SK-N-SH treated with all-trans-retinoic acid at 6 μM for 48 hours (cell line): Measurements from ENCODE around the gene SELENON.

Experiments used
- ATAC-seq: fragments of 200-7000 bp; cut with Tn5 transposase; 3 replicates; pipeline ENCODE4 v1.9.1; 2020; ENCODE audit warnings: mild to moderate bottlenecking, moderate library complexity
- ARNTL ChIP-seq: fragments of 450-650 bp; formaldehyde crosslinking; IDR thresholded peaks from 2 replicates; pipeline ENCODE4 v1.5.0; 2020; ENCODE audit warnings: low read depth, mild to moderate bottlenecking, moderate library complexity, borderline replicate concordance
- BACH2 ChIP-seq: fragments of 250-450 bp; sonication (Bioruptor Pico); IDR thresholded peaks from 2 replicates; pipeline ENCODE4 v1.9.0; 2021; ENCODE audit warnings: mild to moderate bottlenecking, borderline replicate concordance
- GLIS3 ChIP-seq: fragments of 250-450 bp; sonication (Bioruptor Pico); IDR thresholded peaks from 2 replicates; pipeline ENCODE4 v1.5.0; 2020; ENCODE audit warnings: mild to moderate bottlenecking, moderate library complexity
- ISL1 ChIP-seq: fragments of 250-450 bp; sonication (Bioruptor Pico); IDR thresholded peaks from 2 replicates; pipeline ENCODE4 v2.1.2; 2022; ENCODE audit warnings: mild to moderate bottlenecking, moderate library complexity
- OSR1 ChIP-seq: fragments of 250-450 bp; sonication (Bioruptor Pico); IDR thresholded peaks from 2 replicates; pipeline ENCODE4 v1.8.0; 2022; ENCODE audit warnings: moderate library complexity, mild to moderate bottlenecking, inconsistent platforms
- PPARA ChIP-seq: fragments of 250-450 bp; sonication (Bioruptor Pico); IDR thresholded peaks from 2 replicates; pipeline ENCODE4 v1.5.0; 2020; ENCODE audit warnings: mild to moderate bottlenecking, borderline replicate concordance
- RARB ChIP-seq: fragments of 250-450 bp; sonication (Bioruptor Pico); IDR thresholded peaks from 2 replicates; pipeline ENCODE4 v1.8.0; 2021; ENCODE audit warnings: mild to moderate bottlenecking, moderate library complexity
- TOX ChIP-seq: fragments of 250-450 bp; sonication (Bioruptor Pico); IDR thresholded peaks from 2 replicates; pipeline ENCODE4 v1.8.0; 2021; ENCODE audit warnings: mild to moderate bottlenecking, moderate library complexity, borderline replicate concordance
- ZC3H10 ChIP-seq: fragments of 250-450 bp; sonication (Bioruptor Pico); IDR thresholded peaks from 2 replicates; pipeline ENCODE4 v1.5.1; 2021; ENCODE audit warnings: mild to moderate bottlenecking, moderate library complexity
- ZFP3 ChIP-seq: fragments of 250-450 bp; sonication (Bioruptor Pico); IDR thresholded peaks from 2 replicates; pipeline ENCODE4 v1.5.0; 2020; ENCODE audit warnings: mild to moderate bottlenecking, moderate library complexity
- ZNF565 ChIP-seq: fragments of 450-650 bp; formaldehyde crosslinking; conservative IDR thresholded peaks from 2 replicates; pipeline ENCODE4 v1.5.0; 2020; ENCODE audit warnings: low read depth, mild to moderate bottlenecking, moderate library complexity
- ZNF70 ChIP-seq: fragments of 450-650 bp; formaldehyde crosslinking; IDR thresholded peaks from 2 replicates; pipeline ENCODE4 v1.5.0; 2020; ENCODE audit warnings: mild to moderate bottlenecking, moderate library complexity
- ZNF8 ChIP-seq: fragments of 450-650 bp; formaldehyde crosslinking; IDR thresholded peaks from 2 replicates; pipeline ENCODE4 v1.5.0; 2020; ENCODE audit warnings: mild to moderate bottlenecking, moderate library complexity
- TF ChIP-seq, protein P1 (sequence below): fragments of 250-450 bp; sonication (Bioruptor Pico); IDR thresholded peaks from 2 replicates; pipeline ENCODE4 v1.8.0; 2020; ENCODE audit warnings: mild to moderate bottlenecking, moderate library complexity, borderline replicate concordance
- TF ChIP-seq, protein P2 (sequence below): fragments of 250-450 bp; sonication (Bioruptor Pico); IDR thresholded peaks from 2 replicates; pipeline ENCODE4 v1.8.0; 2021; ENCODE audit warnings: low read depth, mild to moderate bottlenecking, moderate library complexity, borderline replicate concordance
- TF ChIP-seq, protein P3 (sequence below): fragments of 250-450 bp; sonication (Bioruptor Pico); IDR thresholded peaks from 2 replicates; pipeline ENCODE4 v1.5.1; 2020; ENCODE audit warnings: low read depth, mild to moderate bottlenecking, moderate library complexity

Gene SELENON

DNA sequence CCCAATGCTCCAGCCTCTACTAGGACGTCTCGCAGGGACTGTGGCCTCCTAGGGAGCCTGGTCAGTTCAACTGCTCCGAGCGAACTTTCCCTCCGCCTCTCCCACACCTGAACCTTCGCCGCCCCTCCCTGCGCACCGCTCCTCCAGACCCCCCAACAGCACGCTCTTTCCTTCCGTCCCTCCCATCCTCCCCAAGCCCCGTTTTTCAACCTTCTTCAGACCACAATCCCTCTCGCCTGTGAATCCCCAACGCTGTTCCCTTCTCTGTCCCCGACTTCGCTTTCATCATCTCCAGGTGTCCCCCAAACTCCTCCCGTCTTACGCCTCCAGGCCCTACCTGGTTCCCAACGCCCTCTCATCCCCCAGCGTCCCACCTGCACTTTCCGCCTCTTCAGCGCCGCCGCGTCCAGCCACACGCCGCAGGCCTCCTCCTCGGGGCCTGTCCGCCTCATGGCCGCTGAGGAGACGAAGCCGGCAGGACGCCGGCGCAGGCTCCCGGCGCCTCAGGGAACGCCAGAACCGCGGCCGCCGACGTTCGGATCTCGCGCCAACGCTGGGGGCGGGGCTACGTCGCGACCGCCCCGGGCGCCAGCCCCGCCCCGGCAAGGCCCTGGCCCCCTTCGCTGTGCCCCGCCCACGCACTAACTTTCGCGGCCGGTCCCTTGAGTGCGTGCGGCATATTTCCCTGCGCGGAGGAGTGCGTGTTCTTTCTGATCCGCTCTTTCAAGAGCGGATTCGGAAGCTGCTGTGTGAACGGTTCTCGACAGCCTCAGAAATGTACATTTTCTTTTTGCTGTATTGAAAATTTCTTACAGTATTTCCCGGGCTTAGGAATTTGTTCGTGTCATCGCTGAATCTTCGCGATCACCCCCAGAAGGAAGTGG is 59.2 kb downstream of the SELENON start, which contains the start of gene AUNIP (continued):
- TF ChIP-seq, protein P1, sequence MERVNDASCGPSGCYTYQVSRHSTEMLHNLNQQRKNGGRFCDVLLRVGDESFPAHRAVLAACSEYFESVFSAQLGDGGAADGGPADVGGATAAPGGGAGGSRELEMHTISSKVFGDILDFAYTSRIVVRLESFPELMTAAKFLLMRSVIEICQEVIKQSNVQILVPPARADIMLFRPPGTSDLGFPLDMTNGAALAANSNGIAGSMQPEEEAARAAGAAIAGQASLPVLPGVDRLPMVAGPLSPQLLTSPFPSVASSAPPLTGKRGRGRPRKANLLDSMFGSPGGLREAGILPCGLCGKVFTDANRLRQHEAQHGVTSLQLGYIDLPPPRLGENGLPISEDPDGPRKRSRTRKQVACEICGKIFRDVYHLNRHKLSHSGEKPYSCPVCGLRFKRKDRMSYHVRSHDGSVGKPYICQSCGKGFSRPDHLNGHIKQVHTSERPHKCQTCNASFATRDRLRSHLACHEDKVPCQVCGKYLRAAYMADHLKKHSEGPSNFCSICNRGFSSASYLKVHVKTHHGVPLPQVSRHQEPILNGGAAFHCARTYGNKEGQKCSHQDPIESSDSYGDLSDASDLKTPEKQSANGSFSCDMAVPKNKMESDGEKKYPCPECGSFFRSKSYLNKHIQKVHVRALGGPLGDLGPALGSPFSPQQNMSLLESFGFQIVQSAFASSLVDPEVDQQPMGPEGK (CRISPR knock-in tag) = no peak
- TF ChIP-seq ZNF565 (CRISPR knock-in tag) (no peak), ARNTL (CRISPR knock-in tag) (no peak)

DNA sequence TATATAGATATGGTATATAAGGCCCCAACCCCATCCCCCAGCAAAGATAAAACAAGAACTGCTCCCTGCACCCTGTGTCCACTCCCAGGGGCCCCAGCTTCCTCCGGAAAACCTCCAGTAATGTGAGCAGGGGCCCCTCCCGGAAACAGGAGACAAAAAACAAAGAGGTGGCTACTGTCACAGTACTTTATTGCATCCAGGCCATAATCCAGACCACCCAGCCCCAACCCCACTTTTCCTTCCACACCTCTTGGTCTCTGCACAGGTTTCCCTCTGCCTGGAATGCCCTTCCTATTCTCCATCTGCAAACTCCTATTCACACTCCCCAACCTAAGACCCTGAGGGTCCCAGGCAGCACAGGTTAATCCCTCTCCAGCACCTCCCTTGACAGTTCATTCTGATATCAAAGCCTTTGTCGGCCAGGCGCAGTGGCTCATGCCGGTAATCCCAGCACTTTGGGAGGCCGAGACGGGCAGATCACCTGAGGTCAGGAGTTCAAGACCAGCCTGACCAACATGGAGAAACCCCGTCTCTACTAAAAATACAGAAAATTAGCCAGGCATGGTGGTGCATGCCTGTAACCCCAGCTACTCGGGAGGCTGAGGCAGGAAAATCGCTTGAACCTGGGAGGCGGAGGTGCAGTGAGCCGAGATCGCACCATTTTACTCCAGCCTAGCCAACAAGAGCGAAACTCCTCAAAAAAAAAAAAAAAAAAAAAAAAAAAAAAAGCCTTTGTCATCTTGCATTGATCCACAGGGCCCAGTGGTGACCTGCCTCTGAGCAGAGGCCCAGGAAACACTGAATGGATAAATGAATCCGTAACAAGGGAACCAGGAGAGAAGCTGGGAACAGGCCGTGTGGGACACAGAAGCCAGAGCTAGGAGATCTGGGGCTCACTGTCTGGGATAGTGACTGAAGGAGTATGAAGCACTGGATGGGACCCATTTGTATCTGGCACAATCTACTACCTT is 61.6 kb downstream of the SELENON start:
- no peak for ATAC-seq
- TF ChIP-seq PPARA (CRISPR knock-in tag) (no peak), RARB (CRISPR knock-in tag) (no peak), BACH2 (CRISPR knock-in tag) (no peak), ARNTL (CRISPR knock-in tag) (no peak), ZFP3 (CRISPR knock-in tag) (no peak), ZNF565 (CRISPR knock-in tag) (no peak)

DNA sequence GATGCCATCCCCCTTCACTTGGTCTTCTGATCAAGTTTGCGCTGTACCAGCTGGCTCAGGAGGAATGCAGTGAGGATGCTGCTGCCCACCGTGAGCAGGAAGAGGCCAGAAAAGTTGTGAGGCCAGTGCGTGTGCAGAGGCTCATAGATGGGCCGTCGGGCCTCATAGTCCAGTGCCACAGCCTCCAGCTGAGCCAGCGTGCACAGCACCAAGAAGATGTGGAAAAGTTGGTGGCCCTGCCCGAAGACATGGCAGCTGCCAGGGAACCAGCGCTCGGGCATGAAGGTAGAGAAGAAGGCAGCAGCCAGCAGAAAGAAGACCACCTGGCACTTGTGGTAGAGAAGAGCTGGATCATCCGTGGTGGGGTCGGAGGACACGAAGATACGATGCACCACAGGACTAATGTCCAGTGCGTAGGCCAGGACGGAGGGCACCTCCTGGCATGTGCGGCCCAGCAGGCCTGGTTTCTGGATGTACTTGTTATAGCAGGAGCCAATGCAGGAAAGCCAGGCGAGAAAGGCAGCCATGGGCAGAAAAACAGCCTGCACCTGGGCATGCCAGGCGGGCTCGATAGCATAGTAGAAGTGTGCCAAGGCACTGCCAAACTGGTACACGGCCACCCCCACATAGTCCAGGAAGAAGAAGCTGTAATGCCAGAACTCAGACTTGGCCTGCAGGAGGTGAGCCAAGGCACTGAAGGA is 62.9 kb downstream of the SELENON start:
- no peak for TF ChIP-seq TOX (CRISPR knock-in tag)
- no peak for TF ChIP-seq ISL1 (CRISPR knock-in tag)
- no peak for TF ChIP-seq ZNF70
- TF ChIP-seq OSR1 (CRISPR knock-in tag) = no peak
- no peak for TF ChIP-seq GLIS3 (CRISPR knock-in tag)
- TF ChIP-seq, protein P2, sequence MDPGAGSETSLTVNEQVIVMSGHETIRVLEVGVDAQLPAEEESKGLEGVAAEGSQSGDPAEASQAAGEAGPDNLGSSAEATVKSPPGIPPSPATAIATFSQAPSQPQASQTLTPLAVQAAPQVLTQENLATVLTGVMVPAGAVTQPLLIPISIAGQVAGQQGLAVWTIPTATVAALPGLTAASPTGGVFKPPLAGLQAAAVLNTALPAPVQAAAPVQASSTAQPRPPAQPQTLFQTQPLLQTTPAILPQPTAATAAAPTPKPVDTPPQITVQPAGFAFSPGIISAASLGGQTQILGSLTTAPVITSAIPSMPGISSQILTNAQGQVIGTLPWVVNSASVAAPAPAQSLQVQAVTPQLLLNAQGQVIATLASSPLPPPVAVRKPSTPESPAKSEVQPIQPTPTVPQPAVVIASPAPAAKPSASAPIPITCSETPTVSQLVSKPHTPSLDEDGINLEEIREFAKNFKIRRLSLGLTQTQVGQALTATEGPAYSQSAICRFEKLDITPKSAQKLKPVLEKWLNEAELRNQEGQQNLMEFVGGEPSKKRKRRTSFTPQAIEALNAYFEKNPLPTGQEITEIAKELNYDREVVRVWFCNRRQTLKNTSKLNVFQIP (CRISPR knock-in tag) = no peak
- no peak for TF ChIP-seq PPARA (CRISPR knock-in tag)
- no peak for ATAC-seq

DNA sequence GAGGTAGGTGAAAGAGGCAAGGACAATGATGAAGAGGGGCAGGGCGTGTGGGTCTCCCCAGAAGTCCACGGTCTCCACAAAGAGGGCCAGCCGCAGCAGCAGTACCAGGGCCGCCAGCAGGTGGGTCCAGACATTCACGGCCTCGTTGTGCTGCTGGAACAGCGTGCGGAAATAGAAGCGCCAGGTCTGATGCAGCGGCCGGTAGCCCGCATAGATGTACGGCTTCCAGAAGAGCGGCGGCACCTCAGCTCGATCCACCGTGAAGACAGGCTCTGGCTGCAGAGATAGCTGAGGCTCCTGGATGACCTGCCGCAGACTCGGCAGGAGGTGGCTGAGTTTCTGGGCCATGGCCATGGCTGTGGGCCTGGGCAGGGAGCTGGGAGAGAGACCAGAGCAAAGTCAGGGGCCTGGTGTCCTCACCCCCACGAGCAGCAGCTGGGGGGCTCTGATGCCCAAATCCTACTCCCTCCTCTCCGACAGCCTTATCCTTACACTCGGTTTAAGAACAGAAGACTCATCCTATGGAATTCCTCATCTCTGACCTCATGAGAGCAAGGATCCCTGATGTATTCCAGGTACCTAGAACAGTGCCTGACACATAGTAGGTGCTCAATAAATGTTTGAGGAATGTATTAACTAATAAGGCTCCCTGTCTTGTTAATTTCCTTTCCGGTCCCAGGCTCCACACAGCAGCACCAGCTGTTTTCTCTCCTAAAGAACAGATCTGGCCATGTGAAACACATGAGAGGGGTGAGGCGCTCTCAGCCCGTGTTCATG is 63.7 kb downstream of the SELENON start:
- no peak for ATAC-seq
- TF ChIP-seq, protein P3, sequence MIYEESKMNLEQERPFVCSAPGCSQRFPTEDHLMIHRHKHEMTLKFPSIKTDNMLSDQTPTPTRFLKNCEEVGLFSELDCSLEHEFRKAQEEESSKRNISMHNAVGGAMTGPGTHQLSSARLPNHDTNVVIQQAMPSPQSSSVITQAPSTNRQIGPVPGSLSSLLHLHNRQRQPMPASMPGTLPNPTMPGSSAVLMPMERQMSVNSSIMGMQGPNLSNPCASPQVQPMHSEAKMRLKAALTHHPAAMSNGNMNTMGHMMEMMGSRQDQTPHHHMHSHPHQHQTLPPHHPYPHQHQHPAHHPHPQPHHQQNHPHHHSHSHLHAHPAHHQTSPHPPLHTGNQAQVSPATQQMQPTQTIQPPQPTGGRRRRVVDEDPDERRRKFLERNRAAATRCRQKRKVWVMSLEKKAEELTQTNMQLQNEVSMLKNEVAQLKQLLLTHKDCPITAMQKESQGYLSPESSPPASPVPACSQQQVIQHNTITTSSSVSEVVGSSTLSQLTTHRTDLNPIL = no peak
- TF ChIP-seq ZNF70 (no peak), RARB (CRISPR knock-in tag) (no peak), ZNF8 (CRISPR knock-in tag) (no peak), ZC3H10 (CRISPR knock-in tag) (no peak)
- TF ChIP-seq, protein P2 (CRISPR knock-in tag) = no peak
